ENCODE results near the gene FMNL2. TPM values are rescaled to one million over a fixed set of nuclear protein-coding genes. Genes with fewer than 3 reads are reported as not detected.

FMNL2 gene
- total and polyA plus RNA-seq, 8 donors: 7.8 to 100.0 (median 36.5) TPM

DNA sequence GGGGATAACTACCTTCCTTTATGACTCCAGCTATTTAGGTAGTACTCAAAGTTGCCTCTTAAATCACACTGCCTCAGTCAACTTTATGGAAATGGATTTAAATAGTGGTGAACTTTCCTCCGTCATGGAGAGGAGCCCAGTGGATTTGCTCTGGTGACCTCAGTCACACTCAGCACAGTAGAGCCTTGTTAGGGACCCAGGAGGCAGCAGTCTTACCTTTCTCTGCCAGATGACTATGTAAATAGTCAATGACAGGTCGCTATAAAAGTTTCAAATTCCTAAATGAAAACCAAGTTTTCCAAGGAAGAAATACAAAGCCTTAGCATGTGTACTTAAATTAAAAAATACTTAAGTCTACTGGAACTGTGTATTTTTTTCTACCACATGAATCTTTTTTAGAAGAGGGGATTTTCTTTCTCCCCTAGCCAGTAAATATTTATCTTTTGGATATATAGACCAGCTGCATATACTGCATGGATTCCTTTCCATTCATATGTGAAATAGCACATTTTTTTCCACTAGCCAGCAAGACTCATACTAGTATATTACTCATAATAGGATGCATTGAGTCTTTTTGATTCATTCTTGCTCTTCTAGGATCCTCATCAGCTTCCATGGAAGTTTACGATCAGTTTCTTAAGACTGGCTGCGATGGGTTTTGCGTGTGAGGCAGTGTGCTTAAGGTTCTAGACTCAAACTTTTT, 147.1 kb downstream of the FMNL2 start:
- no peak for DNase-seq
- Histone ChIP-seq H3K4me1 (peaks cover 0 to 25% (median 18%) of the 10 kb centered on the region in 4 donors), H3K36me3 (no peaks in the 10 kb centered on the region), H3K4me3 (no peak overlapping the region), H3K27me3 (no peaks in the 10 kb centered on the region), H3K27ac (no peak overlapping the region), H3K9me3 (no peaks in the 10 kb centered on the region)
- WGBS, 5 donors: 68 to 82% (median 74%) methylated on average over 5 of the region's 5 CpGs
- intact Hi-C loops (cut with DNase I; ENCODE audit: low total_unique reads): no loop called here
- TF ChIP-seq POLR2AphosphoS5 (IDR thresholded peaks at IDR 0.05) (no peak), POLR2A (IDR thresholded peaks at IDR 0.05) (no peak), EP300 (IDR thresholded peaks at IDR 0.05) (no peak), CTCF (IDR thresholded peaks at IDR 0.05) (no peak)

DNA sequence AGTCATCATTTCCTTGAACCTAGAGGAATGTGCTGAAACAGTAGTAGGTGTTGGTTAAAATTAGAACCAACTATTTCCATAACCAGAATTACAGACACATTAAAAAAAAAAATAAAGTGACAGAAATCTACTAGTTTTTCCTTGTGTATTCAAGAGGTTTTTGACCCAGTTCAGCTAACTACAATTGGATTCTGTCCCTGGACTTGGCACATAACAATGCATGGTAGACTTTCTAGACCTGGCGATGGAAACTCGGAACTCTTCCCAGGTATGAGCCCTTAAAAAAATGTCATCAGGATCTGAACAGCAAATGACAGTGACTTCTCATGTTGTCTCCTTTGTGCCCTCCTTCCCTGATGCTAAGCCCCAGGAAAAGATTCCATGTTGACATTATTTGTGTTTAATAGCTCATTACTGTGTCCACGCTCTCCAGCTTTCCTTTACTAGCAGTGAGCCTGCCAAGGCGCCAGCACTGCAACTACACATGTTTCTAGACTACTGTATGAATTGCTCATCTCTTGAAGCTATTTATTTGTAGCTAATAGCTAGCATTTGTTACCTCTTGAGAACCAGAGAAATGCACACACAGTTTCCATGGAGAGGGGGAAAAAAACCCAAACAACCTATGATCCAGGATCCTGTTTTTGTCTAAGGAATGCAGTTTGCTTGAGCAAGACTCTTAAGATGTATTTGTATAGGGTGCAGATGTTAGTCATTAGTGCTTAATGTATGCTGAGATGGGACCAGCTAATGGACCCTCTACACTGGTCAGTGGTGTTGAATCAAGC, 148.5 kb downstream of the FMNL2 start:
- no peaks in the 10 kb centered on the region for H3K9me3 ChIP-seq
- H3K4me3 ChIP-seq: no peak overlapping the region
- H3K4me1 ChIP-seq: peaks cover 0 to 32% (median 24%) of the 10 kb centered on the region in 4 donors
- no peak for TF ChIP-seq POLR2A (IDR thresholded peaks at IDR 0.05)
- no peak for TF ChIP-seq CTCF (IDR thresholded peaks at IDR 0.05)
- no peak for TF ChIP-seq POLR2AphosphoS5 (IDR thresholded peaks at IDR 0.05)
- no peak for TF ChIP-seq EP300 (IDR thresholded peaks at IDR 0.05)
- 67 to 97% (median 91%) methylated on average over 4 of the region's 4 CpGs for WGBS, 5 donors
- peak in 1 of 2 donors; percentile 68 for DNase-seq
- no peak overlapping the region for H3K27ac ChIP-seq
- no peaks in the 10 kb centered on the region for H3K36me3 ChIP-seq
- no peaks in the 10 kb centered on the region for H3K27me3 ChIP-seq
- intact Hi-C loops (cut with DNase I; ENCODE audit: low total_unique reads): no loop called here

DNA sequence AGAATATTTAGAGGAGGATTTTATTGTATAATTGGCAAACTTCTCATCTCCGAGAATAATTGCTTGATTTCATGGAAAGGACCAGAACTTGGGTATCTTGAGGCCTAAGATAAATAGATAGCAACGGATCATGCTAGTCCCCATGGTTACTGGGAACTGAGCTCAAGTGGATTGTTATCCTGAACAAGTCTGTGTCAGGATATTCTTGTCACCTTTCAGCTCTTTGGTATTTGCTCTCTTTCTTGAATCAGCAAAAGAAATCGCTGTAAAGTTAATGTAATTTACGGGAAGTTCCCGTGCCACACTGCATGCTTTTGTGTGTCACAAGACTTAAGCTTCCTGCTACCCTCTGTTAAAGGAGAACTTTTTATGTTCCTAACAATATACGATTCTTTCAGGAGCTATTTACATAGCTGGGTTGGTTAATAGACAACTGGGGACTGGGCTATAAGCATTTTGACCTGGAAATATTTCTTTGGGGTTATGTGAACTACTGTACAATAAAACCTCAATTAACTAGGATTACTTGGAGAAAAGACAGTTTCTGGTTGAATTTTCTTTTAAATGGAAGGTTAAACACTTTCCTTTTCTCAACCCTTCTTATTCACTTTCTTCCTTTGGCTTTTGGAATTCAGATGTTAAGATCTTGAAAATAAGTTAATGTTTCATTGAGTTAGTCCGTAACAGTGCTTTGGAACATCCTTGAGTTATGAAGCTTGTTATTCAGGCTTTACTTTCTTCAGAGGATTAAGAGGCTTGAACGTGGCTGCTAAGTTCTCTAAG, 151.2 kb downstream of the FMNL2 start:
- Histone ChIP-seq H3K27ac (peak overlapping the region in 4 of 5 donors; percentile 39 to 72 (median 46)), H3K4me3 (no peak overlapping the region), H3K36me3 (no peaks in the 10 kb centered on the region), H3K9me3 (no peaks in the 10 kb centered on the region), H3K4me1 (peaks cover 4 to 46% (median 30%) of the 10 kb centered on the region in 4 donors), H3K27me3 (no peaks in the 10 kb centered on the region)
- WGBS, 5 donors: 23 to 42% (median 37%) methylated on average over 8 of the region's 8 CpGs
- DNase-seq: peak in 1 of 2 donors; percentile 71
- TF ChIP-seq CTCF (IDR thresholded peaks at IDR 0.05): no peak
- TF ChIP-seq POLR2A (IDR thresholded peaks at IDR 0.05): no peak
- peak in 2 of 3 donors; percentile 12 to 24 for TF ChIP-seq POLR2AphosphoS5 (IDR thresholded peaks at IDR 0.05)
- TF ChIP-seq EP300 (IDR thresholded peaks at IDR 0.05): no peak
- intact Hi-C loops (cut with DNase I; ENCODE audit: low total_unique reads): no loop called here

All from stomach (tissue), 9 donors.